MM.1S (cell line): ENCODE measurements around the gene SELENON.

ENCODE experiments used
- DNase-seq: peaks from one replicate; pipeline ENCODE4 v3.0.0-alpha.2; 2015
- H2AFZ ChIP-seq: fragments of 300-600 bp; sonication (generic); 2 replicates; pipeline ENCODE4 v1.6.0; 2016; ENCODE audit warnings: antibody characterized with exemption, low read length
- H3F3A ChIP-seq: fragments of 300-600 bp; sonication (generic); 2 replicates; pipeline ENCODE4 v1.6.1; 2016; ENCODE audit warnings: mild to moderate bottlenecking, antibody characterized with exemption, low read length, moderate library complexity, mixed read lengths; ENCODE audit not compliant: insufficient read depth
- H3K27ac ChIP-seq: fragments of 300-600 bp; sonication (generic); 2 replicates; pipeline ENCODE4 v1.5.1; 2016; ENCODE audit warnings: mild to moderate bottlenecking, low read length
- H3K27me3 ChIP-seq: fragments of 300-600 bp; sonication (generic); replicated peaks from 2 replicates; pipeline ENCODE4 v1.6.0; 2016; ENCODE audit warnings: low read length; ENCODE audit not compliant: insufficient read depth
- H3K36me3 ChIP-seq: fragments of 300-600 bp; sonication (generic); replicated peaks from 2 replicates; pipeline ENCODE4 v1.6.1; 2016; ENCODE audit warnings: mild to moderate bottlenecking, low read length, mixed read lengths; ENCODE audit not compliant: insufficient read depth
- H3K4me1 ChIP-seq: fragments of 300-600 bp; sonication (generic); 2 replicates; pipeline ENCODE4 v1.6.1; 2016; ENCODE audit warnings: low read length, mixed read lengths
- H3K4me2 ChIP-seq: fragments of 300-600 bp; sonication (generic); 2 replicates; pipeline ENCODE4 v1.6.0; 2016; ENCODE audit warnings: low read depth, low read length
- H3K4me3 ChIP-seq: fragments of 300-600 bp; sonication (generic); 2 replicates; pipeline ENCODE4 v1.5.1; 2016; ENCODE audit warnings: low read length, mixed read lengths
- H3K79me2 ChIP-seq: fragments of 300-600 bp; sonication (generic); 2 replicates; pipeline ENCODE4 v1.6.1; 2016; ENCODE audit warnings: mixed run types, low read length, mixed read lengths
- H3K9ac ChIP-seq: fragments of 300-600 bp; sonication (generic); 2 replicates; pipeline ENCODE4 v1.6.1; 2016; ENCODE audit warnings: low read length, mixed read lengths
- H3K9me2 ChIP-seq: fragments of 300-600 bp; sonication (generic); replicated peaks from 2 replicates; pipeline ENCODE4 v1.6.1; 2016; ENCODE audit warnings: mild to moderate bottlenecking, low read length, mixed read lengths; ENCODE audit not compliant: insufficient read depth
- H3K9me3 ChIP-seq: fragments of 300-600 bp; sonication (generic); replicated peaks from 2 replicates; pipeline ENCODE4 v1.6.1; 2016; ENCODE audit warnings: mild to moderate bottlenecking, low read length, mixed read lengths; ENCODE audit not compliant: insufficient read depth
- H4K20me1 ChIP-seq: fragments of 300-600 bp; sonication (generic); 2 replicates; pipeline ENCODE4 v1.6.1; 2016; ENCODE audit warnings: mild to moderate bottlenecking, low read length, moderate library complexity, mixed read lengths; ENCODE audit not compliant: insufficient read depth
- EZH2 ChIP-seq: fragments of 300-600 bp; sonication (generic); optimal IDR thresholded peaks from 2 replicates; pipeline ENCODE3; 2017; ENCODE audit warnings: low read depth, mild to moderate bottlenecking, antibody characterized with exemption, low read length, mixed read lengths
- EZH2phosphoT487 ChIP-seq: fragments of 300-600 bp; sonication (generic); IDR thresholded peaks from 2 replicates; pipeline ENCODE4 v1.6.1; 2018; ENCODE audit warnings: antibody characterized with exemption, low read length
- TF ChIP-seq, protein P1 (sequence below): fragments of 300-600 bp; sonication (generic); IDR thresholded peaks from 2 replicates; pipeline ENCODE4 v1.5.1; 2016; ENCODE audit warnings: antibody characterized with exemption, low read length, mixed read lengths

Gene SELENON

GRCh38 chr1:25769625-25770383, 30.2 kb upstream of the SELENON start:
- Histone ChIP-seq H3K9me3 (no peaks in the 10 kb centered on the region), H3K79me2 (no peaks in the 10 kb centered on the region), H3K9me2 (no peaks in the 10 kb centered on the region), H3F3A (no peaks in the 10 kb centered on the region), H3K4me3 (no peak overlapping the region), H2AFZ (no peak overlapping the region), H3K36me3 (no peaks in the 10 kb centered on the region), H3K27me3 (no peaks in the 10 kb centered on the region), H3K4me2 (no peak overlapping the region), H3K27ac (no peak overlapping the region), H3K4me1 (no peaks in the 10 kb centered on the region), H4K20me1 (no peaks in the 10 kb centered on the region), H3K9ac (no peak overlapping the region)
- DNase-seq: no peak
- TF ChIP-seq EZH2 (no peak), EZH2phosphoT487 (no peak)
- TF ChIP-seq, protein P1, sequence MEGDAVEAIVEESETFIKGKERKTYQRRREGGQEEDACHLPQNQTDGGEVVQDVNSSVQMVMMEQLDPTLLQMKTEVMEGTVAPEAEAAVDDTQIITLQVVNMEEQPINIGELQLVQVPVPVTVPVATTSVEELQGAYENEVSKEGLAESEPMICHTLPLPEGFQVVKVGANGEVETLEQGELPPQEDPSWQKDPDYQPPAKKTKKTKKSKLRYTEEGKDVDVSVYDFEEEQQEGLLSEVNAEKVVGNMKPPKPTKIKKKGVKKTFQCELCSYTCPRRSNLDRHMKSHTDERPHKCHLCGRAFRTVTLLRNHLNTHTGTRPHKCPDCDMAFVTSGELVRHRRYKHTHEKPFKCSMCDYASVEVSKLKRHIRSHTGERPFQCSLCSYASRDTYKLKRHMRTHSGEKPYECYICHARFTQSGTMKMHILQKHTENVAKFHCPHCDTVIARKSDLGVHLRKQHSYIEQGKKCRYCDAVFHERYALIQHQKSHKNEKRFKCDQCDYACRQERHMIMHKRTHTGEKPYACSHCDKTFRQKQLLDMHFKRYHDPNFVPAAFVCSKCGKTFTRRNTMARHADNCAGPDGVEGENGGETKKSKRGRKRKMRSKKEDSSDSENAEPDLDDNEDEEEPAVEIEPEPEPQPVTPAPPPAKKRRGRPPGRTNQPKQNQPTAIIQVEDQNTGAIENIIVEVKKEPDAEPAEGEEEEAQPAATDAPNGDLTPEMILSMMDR: no peak

GRCh38 chr1:25770541-25771220, 29.3 kb upstream of the SELENON start:
- H3K4me2 ChIP-seq: no peak overlapping the region
- no peaks in the 10 kb centered on the region for H3K79me2 ChIP-seq
- H3K36me3 ChIP-seq: no peaks in the 10 kb centered on the region
- no peaks in the 10 kb centered on the region for H3K9me3 ChIP-seq
- H3K9ac ChIP-seq: no peak overlapping the region
- H2AFZ ChIP-seq: no peak overlapping the region
- no peak overlapping the region for H3K4me3 ChIP-seq
- no peaks in the 10 kb centered on the region for H4K20me1 ChIP-seq
- DNase-seq: no peak
- no peaks in the 10 kb centered on the region for H3K9me2 ChIP-seq
- TF ChIP-seq EZH2phosphoT487 (no peak), EZH2 (no peak)
- TF ChIP-seq, protein P1: no peak
- H3F3A ChIP-seq: no peaks in the 10 kb centered on the region
- no peak overlapping the region for H3K27ac ChIP-seq
- no peaks in the 10 kb centered on the region for H3K27me3 ChIP-seq
- no peaks in the 10 kb centered on the region for H3K4me1 ChIP-seq

DNA sequence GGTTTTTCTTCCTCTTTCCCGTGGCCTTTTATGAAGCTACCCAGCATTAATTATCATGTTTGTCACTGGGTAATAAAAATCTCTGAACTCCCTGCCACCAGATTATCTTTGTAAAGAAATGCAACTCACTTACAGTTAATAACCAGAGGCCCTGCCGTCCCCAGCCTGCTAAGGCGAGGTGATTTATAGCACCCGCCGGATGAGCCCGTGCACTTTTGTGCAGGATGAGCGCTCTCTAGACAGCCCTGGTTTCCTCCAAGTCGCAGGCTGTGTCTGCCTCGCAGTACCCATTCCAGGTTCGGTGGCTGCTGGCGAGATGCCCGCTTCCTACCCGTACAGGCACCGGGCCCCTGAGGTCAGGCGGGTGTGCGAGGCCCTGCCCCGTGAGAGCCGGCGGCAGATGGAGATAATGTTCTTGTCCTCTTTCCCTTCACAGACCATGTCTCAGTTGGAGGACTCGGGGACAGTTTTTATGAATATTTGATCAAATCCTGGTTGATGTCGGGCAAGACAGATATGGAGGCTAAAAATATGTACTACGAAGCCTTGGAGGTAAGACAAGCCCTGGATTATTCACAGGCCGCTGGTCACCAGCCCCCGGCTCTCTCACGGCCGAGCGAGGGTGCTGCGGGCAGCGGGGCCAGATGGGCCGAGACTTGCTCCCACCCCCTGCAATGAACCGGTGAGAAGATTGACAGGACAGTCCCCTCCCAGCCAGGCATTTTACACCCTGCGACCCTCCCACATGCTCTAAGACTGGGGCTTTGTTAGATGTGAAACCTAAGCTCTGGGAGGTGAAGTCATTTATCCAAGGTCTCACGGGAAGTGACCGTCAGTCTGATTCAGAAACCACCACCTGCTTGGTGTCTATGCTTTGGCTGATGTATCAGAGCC, 28.5 kb upstream of the SELENON start:
- Histone ChIP-seq H2AFZ (no peak overlapping the region), H3K4me3 (no peak overlapping the region), H3K9me2 (no peaks in the 10 kb centered on the region), H3K27ac (no peak overlapping the region), H3K4me1 (no peaks in the 10 kb centered on the region), H3K27me3 (no peaks in the 10 kb centered on the region), H4K20me1 (no peaks in the 10 kb centered on the region), H3K4me2 (no peak overlapping the region), H3F3A (no peaks in the 10 kb centered on the region), H3K36me3 (no peaks in the 10 kb centered on the region), H3K9me3 (no peaks in the 10 kb centered on the region), H3K9ac (no peak overlapping the region), H3K79me2 (no peaks in the 10 kb centered on the region)
- TF ChIP-seq, protein P1: no peak
- TF ChIP-seq EZH2 (no peak), EZH2phosphoT487 (no peak)
- no peak for DNase-seq
